T-helper 2 cell treated with Interferon-gamma antibody and Interleukin-4, amounts not matched to agents 5 μg/mL and 100 μg/mL, for 36 hours (primary cell): ENCODE data around the gene IL17REL.
"Not testable (repeated sequence)": the region's sequence is repeated elsewhere in the genome, so short reads cannot be mapped to it uniquely, and the experiment has no call there.

Experiments used
- DNase-seq: peaks from one replicate; pipeline ENCODE4 v3.0.0; 2021; ENCODE audit warnings: low spot score
- H3K27ac Mint-ChIP-seq: one replicate; pipeline ENCODE4 v1.8.0; 2021; ENCODE audit warnings: mild to moderate bottlenecking, mixed read lengths
- H3K27me3 Mint-ChIP-seq: one replicate; pipeline ENCODE4 v1.8.0; 2021; ENCODE audit warnings: low read depth, mixed read lengths
- H3K36me3 Mint-ChIP-seq: one replicate; pipeline ENCODE4 v1.8.0; 2021; ENCODE audit warnings: low read depth, mixed read lengths
- H3K4me1 Mint-ChIP-seq: one replicate; pipeline ENCODE4 v1.8.0; 2021; ENCODE audit warnings: low read depth, mixed read lengths
- H3K4me3 Mint-ChIP-seq: one replicate; pipeline ENCODE4 v1.8.0; 2022; ENCODE audit warnings: mild to moderate bottlenecking, moderate library complexity, mixed read lengths
- H3K9me3 Mint-ChIP-seq: one replicate; pipeline ENCODE4 v1.8.0; 2021; ENCODE audit warnings: mixed read lengths

IL17REL gene

DNA sequence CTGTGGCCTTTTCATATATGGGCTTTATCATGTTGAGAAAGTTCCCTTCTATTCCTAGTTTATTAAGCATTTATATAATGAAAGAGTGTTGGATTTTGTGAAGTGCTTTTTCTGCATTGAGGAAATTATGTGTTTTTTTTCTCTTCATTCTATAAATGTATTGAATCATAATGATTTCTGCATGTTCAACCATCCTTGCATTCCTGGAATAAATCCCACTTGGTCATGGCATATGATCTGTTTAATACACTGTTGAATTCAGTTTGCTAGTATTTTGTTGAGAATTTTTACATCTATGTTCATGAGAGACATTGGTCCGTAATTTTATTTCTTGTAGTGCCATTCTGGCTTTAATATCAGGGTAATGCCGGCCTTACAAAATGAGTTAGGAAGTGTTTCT, 26.2 kb downstream of the IL17REL start:
- no peak for DNase-seq
- Mint-ChIP-seq H3K36me3 (peaks cover 3% of the 10 kb centered on the region), H3K4me3 (no peak overlapping the region), H3K9me3 (peaks cover 43% of the 10 kb centered on the region), H3K4me1 (no peaks in the 10 kb centered on the region), H3K27me3 (peaks cover 44% of the 10 kb centered on the region), H3K27ac (no peak overlapping the region)

DNA sequence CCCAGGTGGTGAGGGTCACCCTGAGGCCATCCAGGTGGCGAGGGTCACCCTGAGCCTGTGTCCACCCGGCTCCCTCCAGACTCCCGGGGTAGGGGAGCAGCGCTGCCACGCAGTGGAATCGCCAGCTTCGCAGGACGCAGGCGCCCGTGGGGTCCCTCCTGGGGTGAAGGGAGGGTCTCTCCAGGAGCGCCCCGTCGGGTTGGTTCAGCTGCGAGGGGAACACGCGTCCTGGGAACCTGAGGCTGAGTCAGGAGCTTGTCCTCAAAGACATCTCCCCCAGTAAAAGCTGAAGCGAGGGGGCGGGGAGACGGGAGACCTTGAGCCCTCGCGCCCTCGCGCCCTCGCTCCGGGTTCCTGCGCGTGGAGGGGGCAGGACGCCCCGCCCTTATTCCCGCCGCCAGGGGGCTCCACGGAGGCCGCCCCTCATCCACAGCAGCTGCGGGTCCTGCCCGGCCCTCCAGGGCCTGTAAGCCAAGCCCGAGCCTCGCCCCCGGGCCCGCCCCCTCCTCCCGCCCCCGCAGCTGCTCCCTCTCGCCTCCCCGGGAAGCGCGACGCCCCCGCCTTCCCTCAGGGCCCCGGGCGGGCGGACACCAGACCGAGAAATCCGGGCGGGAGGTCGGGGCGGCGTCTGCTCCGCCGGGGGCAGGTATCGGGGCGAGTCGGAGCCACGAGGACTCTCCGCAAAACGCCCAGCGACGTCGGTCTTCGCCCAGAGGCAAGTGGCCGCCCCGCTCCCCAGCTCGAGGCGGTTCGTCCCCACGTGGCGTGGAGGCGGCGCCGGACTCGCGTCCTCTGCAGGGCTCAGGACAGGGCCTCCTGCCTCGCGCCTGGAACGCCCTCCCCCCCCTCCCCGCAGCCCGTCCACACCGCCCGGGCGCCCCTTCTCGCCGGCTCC, 29.2 kb downstream of the IL17REL start:
- no peak overlapping the region for H3K27ac Mint-ChIP-seq
- peaks cover 9% of the 10 kb centered on the region for H3K36me3 Mint-ChIP-seq
- peaks cover 2% of the 10 kb centered on the region for H3K4me1 Mint-ChIP-seq
- no peak for DNase-seq
- no peak overlapping the region for H3K4me3 Mint-ChIP-seq
- H3K27me3 Mint-ChIP-seq = peaks cover 36% of the 10 kb centered on the region
- H3K9me3 Mint-ChIP-seq = peaks cover 37% of the 10 kb centered on the region

DNA sequence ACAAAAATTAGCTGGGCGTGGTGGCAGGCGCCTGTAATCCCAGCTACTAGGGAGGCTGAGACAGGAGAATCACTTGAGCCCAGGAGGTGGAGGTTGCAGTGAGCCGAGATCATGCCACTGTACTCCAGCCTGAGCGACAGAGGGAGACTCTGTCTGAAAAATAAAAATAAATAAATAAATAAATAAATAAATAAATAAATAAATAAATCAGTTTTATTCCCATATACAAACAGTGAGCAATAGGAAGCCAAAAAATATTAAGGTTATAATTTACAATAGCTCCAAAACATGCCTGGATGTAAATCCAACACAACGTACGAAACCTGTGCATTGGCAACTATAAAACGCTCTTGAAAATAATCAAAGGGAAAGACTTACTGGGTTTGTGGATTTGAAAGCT, 30.8 kb downstream of the IL17REL start:
- not testable (repeated sequence) for DNase-seq, H3K27ac Mint-ChIP-seq, H3K4me3 Mint-ChIP-seq, H3K36me3 Mint-ChIP-seq, H3K4me1 Mint-ChIP-seq
- Mint-ChIP-seq H3K9me3 (peaks cover 35% of the 10 kb centered on the region), H3K27me3 (peaks cover 30% of the 10 kb centered on the region)

GRCh38 chr22:49979587-49980264, 32.8 kb downstream of the IL17REL start:
- Mint-ChIP-seq H3K36me3 (peaks cover 7% of the 10 kb centered on the region), H3K9me3 (peaks cover 16% of the 10 kb centered on the region), H3K27me3 (peaks cover 9% of the 10 kb centered on the region), H3K4me3 (no peak overlapping the region), H3K27ac (no peak overlapping the region), H3K4me1 (peaks cover 14% of the 10 kb centered on the region)
- DNase-seq = no peak

GRCh38 chr22:49977578-49977977, 35.0 kb downstream of the IL17REL start:
- Mint-ChIP-seq H3K27ac (no peak overlapping the region), H3K9me3 (peaks cover 13% of the 10 kb centered on the region), H3K36me3 (peaks cover 6% of the 10 kb centered on the region), H3K4me3 (no peak overlapping the region), H3K27me3 (peaks cover 2% of the 10 kb centered on the region), H3K4me1 (peaks cover 14% of the 10 kb centered on the region)
- DNase-seq = no peak

DNA sequence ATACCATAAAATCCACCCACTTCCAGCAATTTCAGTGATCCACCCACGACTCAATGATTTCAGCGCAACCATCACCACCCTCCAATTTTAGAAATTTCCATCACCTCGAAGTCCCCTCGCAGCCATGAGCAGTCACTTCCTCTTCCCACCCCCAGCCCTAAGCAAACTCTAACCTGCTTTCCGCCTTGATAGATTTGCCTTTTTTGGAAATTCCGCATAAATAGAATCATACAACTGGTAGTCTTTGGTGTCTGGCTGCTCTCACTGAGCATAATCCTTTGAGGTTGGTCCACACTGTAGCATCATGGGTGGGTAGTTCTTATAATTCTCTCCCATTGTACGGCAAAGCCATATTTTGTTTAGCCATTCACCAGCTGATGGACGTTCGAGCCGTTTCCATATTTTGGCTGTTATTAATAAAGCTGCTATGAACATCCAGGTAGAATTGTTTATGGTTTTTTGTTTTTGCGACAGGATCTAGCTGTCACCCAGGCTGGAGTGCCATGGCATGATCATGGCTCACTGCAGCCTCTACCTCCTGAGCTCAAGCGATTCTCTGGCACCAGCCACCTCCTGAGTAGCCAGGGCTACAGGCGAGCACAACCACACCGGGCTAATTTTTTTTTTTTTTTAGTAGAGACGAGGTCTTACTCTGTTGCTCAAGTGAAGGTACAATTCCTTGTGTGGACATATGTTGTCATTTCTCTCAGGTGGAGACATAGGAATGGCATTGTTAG, 36.0 kb downstream of the IL17REL start:
- peak overlapping the region; percentile 56 for H3K27ac Mint-ChIP-seq
- no peak overlapping the region for H3K4me3 Mint-ChIP-seq
- H3K9me3 Mint-ChIP-seq = peaks cover 13% of the 10 kb centered on the region
- peaks cover 6% of the 10 kb centered on the region for H3K36me3 Mint-ChIP-seq
- H3K4me1 Mint-ChIP-seq = peaks cover 14% of the 10 kb centered on the region
- H3K27me3 Mint-ChIP-seq = no peaks in the 10 kb centered on the region
- DNase-seq = peak; percentile 81

GRCh38 chr22:49975543-49976389, 36.8 kb downstream of the IL17REL start:
- Mint-ChIP-seq H3K27ac (peak overlapping the region; percentile 77), H3K36me3 (peaks cover 6% of the 10 kb centered on the region), H3K9me3 (peaks cover 10% of the 10 kb centered on the region), H3K4me1 (peaks cover 15% of the 10 kb centered on the region), H3K27me3 (no peaks in the 10 kb centered on the region), H3K4me3 (peak overlapping the region; percentile 29)
- peak; percentile 71 for DNase-seq

- no peak overlapping the region for H3K4me3 Mint-ChIP-seq
- H3K27ac Mint-ChIP-seq = no peak overlapping the region
- no peaks in the 10 kb centered on the region for H3K9me3 Mint-ChIP-seq
- no peak for DNase-seq
- peaks cover 17% of the 10 kb centered on the region for H3K4me1 Mint-ChIP-seq
- no peaks in the 10 kb centered on the region for H3K36me3 Mint-ChIP-seq
- H3K27me3 Mint-ChIP-seq = no peaks in the 10 kb centered on the region
Observed at GRCh38 chr22:49973018-49973961, 39.3 kb downstream of the IL17REL start.

DNA sequence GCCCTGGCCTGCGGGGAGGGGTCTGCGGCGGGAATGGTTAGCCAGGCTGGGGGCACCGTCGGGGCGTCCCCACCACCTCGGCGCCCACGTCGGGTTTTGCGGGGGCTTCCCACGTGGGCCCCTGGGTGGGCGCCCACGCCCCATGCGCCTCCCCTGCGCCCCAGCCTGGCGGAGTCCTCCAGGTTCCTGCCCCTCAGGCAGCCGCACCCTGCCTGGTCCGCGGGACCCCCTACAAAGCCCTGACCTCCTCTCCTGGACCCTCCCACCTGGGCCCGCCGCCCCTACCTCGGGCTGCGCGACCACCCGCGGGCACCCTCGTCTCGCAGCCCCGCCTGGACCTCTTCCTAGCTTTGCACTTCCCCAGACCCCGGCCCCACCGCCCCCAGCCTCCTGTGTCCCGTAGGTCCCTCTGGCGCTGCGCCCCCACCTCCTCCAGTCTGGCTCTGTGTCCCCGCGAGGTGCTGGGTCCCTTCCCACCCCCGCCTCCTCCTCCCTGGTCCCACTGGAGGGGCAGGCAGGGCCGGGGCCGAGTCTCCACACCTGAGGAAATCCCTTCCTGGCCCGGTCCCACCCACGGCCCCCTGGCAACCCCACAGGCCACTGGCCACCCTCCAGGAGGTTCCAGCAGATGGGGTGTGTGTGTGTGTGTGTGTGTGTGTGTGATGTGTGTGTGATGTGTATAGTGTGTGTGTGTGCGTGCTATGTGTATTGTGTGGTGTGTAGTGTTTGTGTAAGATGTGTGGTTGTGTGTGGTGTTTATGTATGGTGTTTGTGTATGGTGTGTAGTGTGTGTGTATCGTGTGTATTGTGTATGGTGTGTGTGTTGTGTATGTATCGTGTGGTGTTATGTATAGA, 40.2 kb downstream of the IL17REL start:
- Mint-ChIP-seq H3K9me3 (no peaks in the 10 kb centered on the region), H3K4me3 (no peak overlapping the region), H3K27ac (no peak overlapping the region), H3K27me3 (no peaks in the 10 kb centered on the region), H3K4me1 (peaks cover 17% of the 10 kb centered on the region), H3K36me3 (no peaks in the 10 kb centered on the region)
- no peak for DNase-seq

DNA sequence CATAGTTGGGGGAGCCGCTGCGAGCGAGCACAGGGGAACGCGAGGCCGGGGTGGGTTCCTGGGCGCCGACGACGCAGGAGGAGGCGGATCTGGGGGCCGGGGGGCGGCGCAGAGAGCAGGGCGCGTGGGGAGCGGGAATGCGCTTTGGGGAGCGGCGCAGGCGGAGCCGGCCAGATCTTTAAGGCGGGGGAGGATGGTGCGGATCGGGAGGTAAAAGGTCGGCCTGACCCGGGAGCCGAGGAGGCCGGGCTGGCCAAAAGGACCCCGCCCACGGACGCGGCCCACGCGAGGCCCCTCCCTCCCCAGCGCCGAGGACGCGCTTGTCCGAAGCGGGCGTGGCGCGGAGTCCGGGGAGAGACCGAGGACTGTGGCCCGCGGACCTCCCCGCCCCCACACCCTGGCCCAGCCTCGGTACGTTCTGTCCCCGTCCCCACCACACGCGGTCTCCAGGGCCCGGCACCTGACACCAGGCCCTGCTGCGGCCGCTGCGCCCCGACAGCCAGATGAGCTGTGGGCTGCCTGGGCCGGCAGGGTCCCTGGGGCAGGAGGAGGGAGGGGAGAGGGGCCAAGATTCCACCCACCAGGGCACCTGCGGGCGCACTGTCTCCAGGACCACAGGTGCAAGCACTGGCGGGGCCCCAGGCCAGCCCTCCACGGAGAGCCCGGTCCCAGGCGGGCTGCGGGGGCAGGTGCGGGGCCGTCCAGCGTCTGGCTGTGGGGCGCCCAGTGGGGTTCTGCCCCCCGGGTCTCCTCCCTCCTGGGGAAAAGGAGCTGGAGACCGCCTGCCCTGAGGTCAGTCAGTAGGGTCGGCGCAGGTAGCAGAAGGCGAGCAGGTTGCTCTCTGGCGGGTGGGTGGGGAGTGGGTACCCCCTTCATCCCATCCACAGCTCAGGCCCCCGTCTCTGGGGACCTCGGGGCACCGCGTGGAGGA, 41.1 kb downstream of the IL17REL start:
- peaks cover 13% of the 10 kb centered on the region for H3K4me1 Mint-ChIP-seq
- H3K9me3 Mint-ChIP-seq = no peaks in the 10 kb centered on the region
- H3K27ac Mint-ChIP-seq = peak overlapping the region; percentile 94
- H3K27me3 Mint-ChIP-seq = no peaks in the 10 kb centered on the region
- peak overlapping the region; percentile 77 for H3K4me3 Mint-ChIP-seq
- DNase-seq = peak; percentile 73
- H3K36me3 Mint-ChIP-seq = no peaks in the 10 kb centered on the region

DNA sequence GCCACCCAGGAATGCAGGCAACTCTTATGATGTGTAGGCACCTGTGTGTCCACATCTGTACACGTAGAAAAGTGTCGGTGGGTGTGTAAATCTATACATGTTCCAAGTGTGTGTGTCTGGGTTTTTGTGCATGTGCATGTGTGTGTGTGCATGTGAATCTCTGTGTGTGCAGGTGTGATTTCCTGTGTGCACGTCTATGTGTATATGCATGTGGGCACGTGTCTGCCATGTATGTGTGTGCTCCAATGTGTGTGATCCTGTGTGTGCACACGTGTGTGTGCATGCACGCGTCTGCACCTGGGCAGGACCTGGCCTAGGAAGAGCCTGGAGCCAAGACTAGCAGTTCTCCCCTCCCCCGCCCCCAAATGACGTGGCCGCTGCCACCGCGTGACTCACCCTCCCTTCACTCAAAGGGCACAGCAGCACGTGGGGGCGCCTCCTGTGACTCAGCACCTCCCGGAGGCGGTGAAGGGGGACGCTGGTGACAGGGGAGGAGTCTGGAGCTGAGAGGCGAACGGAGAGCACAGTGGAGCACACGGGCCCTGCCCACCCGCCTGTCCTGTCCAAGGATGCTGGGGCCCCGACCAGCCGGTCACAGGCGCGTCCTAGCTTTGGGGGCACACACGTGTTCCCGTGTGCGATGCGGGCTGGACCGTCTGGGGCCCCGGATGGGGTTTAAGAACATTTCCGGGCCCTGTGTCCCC, 41.9 kb downstream of the IL17REL start:
- H3K9me3 Mint-ChIP-seq = no peaks in the 10 kb centered on the region
- H3K27ac Mint-ChIP-seq = peak overlapping the region; percentile 94
- peak overlapping the region; percentile 77 for H3K4me3 Mint-ChIP-seq
- DNase-seq = peak; percentile 96
- H3K4me1 Mint-ChIP-seq = peaks cover 10% of the 10 kb centered on the region
- H3K27me3 Mint-ChIP-seq = no peaks in the 10 kb centered on the region
- no peaks in the 10 kb centered on the region for H3K36me3 Mint-ChIP-seq
